Thoracic aorta (tissue), 2 donors: ENCODE data around the gene EML6. TPM values are rescaled to one million over a fixed set of nuclear protein-coding genes. Genes with fewer than 3 reads are reported as not detected.

Experiments used
- ATAC-seq: fragments of 150-250 bp; one replicate; pipeline ENCODE4 v1.8.0; 2017; ENCODE audit warnings: low read depth; ENCODE audit not compliant: insufficient number of reproducible peaks, low FRiP score
- DNase-seq: peaks from one replicate; pipeline ENCODE4 v3.0.0-alpha.2; 2020; ENCODE audit warnings: low spot score
- H3K27ac ChIP-seq, 2 donors: fragments of 200-600 bp; sonication (generic); 1 replicate in 1 of 2; 2 replicates in 1 of 2; pipeline ENCODE4 v1.5.1; 2016; ENCODE audit warnings: mild to moderate bottlenecking in 2 of 2, moderate library complexity in 2 of 2
- H3K27me3 ChIP-seq: fragments of 200-600 bp; sonication (generic); replicated peaks from 2 replicates; pipeline ENCODE4 v1.6.0; 2016; ENCODE audit warnings: mild to moderate bottlenecking; ENCODE audit not compliant: insufficient read depth
- H3K36me3 ChIP-seq: fragments of 200-600 bp; sonication (generic); one replicate; pipeline ENCODE4 v1.5.1; 2016
- H3K4me1 ChIP-seq, 2 donors: fragments of 200-600 bp; sonication (generic); 1 replicate in 1 of 2; 2 replicates in 1 of 2; pipeline versions ENCODE4 v1.5.1 to v1.6.0; 2016; ENCODE audit warnings: low read depth in 2 of 2, mild to moderate bottlenecking in 1 of 2; ENCODE audit not compliant: control insufficient read depth in 1 of 2
- H3K4me3 ChIP-seq: fragments of 200-600 bp; sonication (generic); 2 replicates; pipeline ENCODE4 v1.5.1; 2016; ENCODE audit warnings: mild to moderate bottlenecking
- H3K9me3 ChIP-seq: fragments of 200-600 bp; sonication (generic); 2 replicates; pipeline ENCODE4 v1.5.1; 2016
- CTCF ChIP-seq: fragments of 200-600 bp; sonication (generic); IDR thresholded peaks from one replicate; pipeline ENCODE4 v1.5.1; 2019; ENCODE audit warnings: antibody characterized with exemption
- total RNA-seq, 2 donors: library from RNA; depleted of rRNA; stranded (reverse); fragments of >200 nt; gene quantifications; one replicate each; pipeline versions ENCODE4 v1.1.0 to v1.2.3, GENCODE V29; 2016

Gene EML6
- total RNA-seq, 2 donors from 2014 or later = 0.81 to 0.92 TPM

GRCh38 chr2:54725343-54726099 is 2.1 kb downstream of the EML6 start:
- Histone ChIP-seq H3K27ac (no peak overlapping the region), H3K4me1 (peaks cover 0 to 12% of the 10 kb centered on the region in 2 donors), H3K4me3 (peak overlapping the region; percentile 79), H3K36me3 (no peaks in the 10 kb centered on the region), H3K9me3 (no peaks in the 10 kb centered on the region), H3K27me3 (no peaks in the 10 kb centered on the region)
- no peak for DNase-seq
- no peak for TF ChIP-seq CTCF
- no peak for ATAC-seq

GRCh38 chr2:54726431-54726830 is 3.0 kb downstream of the EML6 start:
- no peak for TF ChIP-seq CTCF
- Histone ChIP-seq H3K36me3 (no peaks in the 10 kb centered on the region), H3K4me3 (no peak overlapping the region), H3K4me1 (peaks cover 0 to 12% of the 10 kb centered on the region in 2 donors), H3K9me3 (no peaks in the 10 kb centered on the region), H3K27me3 (no peaks in the 10 kb centered on the region), H3K27ac (no peak overlapping the region)
- no peak for DNase-seq
- no peak for ATAC-seq

- Histone ChIP-seq H3K4me1 (peaks cover 0 to 12% of the 10 kb centered on the region in 2 donors), H3K27ac (no peak overlapping the region), H3K27me3 (no peaks in the 10 kb centered on the region), H3K9me3 (no peaks in the 10 kb centered on the region), H3K4me3 (no peak overlapping the region), H3K36me3 (no peaks in the 10 kb centered on the region)
- no peak for TF ChIP-seq CTCF
- DNase-seq (no peak), ATAC-seq (no peak)
Observed at GRCh38 chr2:54726940-54727339, 3.5 kb downstream of the EML6 start.

- Histone ChIP-seq H3K36me3 (no peaks in the 10 kb centered on the region), H3K27me3 (no peaks in the 10 kb centered on the region), H3K4me1 (peaks cover 0 to 6% of the 10 kb centered on the region in 2 donors), H3K4me3 (no peak overlapping the region), H3K9me3 (no peaks in the 10 kb centered on the region), H3K27ac (no peak overlapping the region)
- DNase-seq (no peak), ATAC-seq (no peak)
- TF ChIP-seq CTCF = no peak
Observed at GRCh38 chr2:54728669-54729120, 5.2 kb downstream of the EML6 start.

GRCh38 chr2:54735636-54736035 is 12.2 kb downstream of the EML6 start:
- TF ChIP-seq CTCF = no peak
- H3K4me3 ChIP-seq = no peak overlapping the region
- no peaks in the 10 kb centered on the region for H3K36me3 ChIP-seq
- no peak overlapping the region for H3K27ac ChIP-seq
- no peak for ATAC-seq
- H3K9me3 ChIP-seq = no peaks in the 10 kb centered on the region
- H3K4me1 ChIP-seq = no peaks in the 10 kb centered on the region
- H3K27me3 ChIP-seq = no peaks in the 10 kb centered on the region
- no peak for DNase-seq
